H9 (cell line): Measurements from ENCODE around the gene ALAS1. TPM values are rescaled to one million over a fixed set of nuclear protein-coding genes. Genes with fewer than 3 reads are reported as not detected.

ENCODE experiments used
- DNase-seq: peaks from one replicate; pipeline ENCODE4 v3.0.0-alpha.2; 2017
- H2AFZ ChIP-seq: one replicate; pipeline ENCODE4 v1.6.1; 2013; ENCODE audit warnings: mild to moderate bottlenecking, low read length, control low read depth, moderate library complexity
- H2AK5ac ChIP-seq: 2 replicates; pipeline ENCODE4 v1.6.1; 2013; ENCODE audit warnings: low read length, control low read depth, mixed read lengths; ENCODE audit not compliant: insufficient read length
- H2BK120ac ChIP-seq: one replicate; pipeline ENCODE4 v1.6.1; 2013; ENCODE audit warnings: low read depth, mild to moderate bottlenecking, low read length, control low read depth, inconsistent platforms; ENCODE audit not compliant: poor library complexity, severe bottlenecking
- H2BK12ac ChIP-seq: 2 replicates; pipeline ENCODE4 v1.6.1; 2013; ENCODE audit warnings: low read length, control low read depth, mixed read lengths, low read depth; ENCODE audit not compliant: insufficient read length
- H2BK15ac ChIP-seq: 2 replicates; pipeline ENCODE4 v1.6.1; 2013; ENCODE audit warnings: low read depth, low read length, control low read depth
- H2BK20ac ChIP-seq: one replicate; pipeline ENCODE4 v1.6.1; 2013; ENCODE audit warnings: low read depth, mild to moderate bottlenecking, low read length, control low read depth, inconsistent platforms; ENCODE audit not compliant: poor library complexity, severe bottlenecking
- H2BK5ac ChIP-seq: 2 replicates; pipeline ENCODE4 v1.6.1; 2013; ENCODE audit warnings: low read length, control low read depth, mixed read lengths; ENCODE audit not compliant: insufficient read length
- H3K14ac ChIP-seq: 2 replicates; pipeline ENCODE4 v1.6.1; 2013; ENCODE audit warnings: low read length, control low read depth; ENCODE audit not compliant: insufficient read depth
- H3K18ac ChIP-seq: 2 replicates; pipeline ENCODE4 v1.6.1; 2013; ENCODE audit warnings: low read depth, mild to moderate bottlenecking, mixed read lengths, low read length, control low read depth; ENCODE audit not compliant: insufficient read length
- H3K23ac ChIP-seq: 2 replicates; pipeline ENCODE4 v1.6.1; 2013; ENCODE audit warnings: low read length, control low read depth, mixed read lengths, low read depth; ENCODE audit not compliant: insufficient read length
- H3K23me2 ChIP-seq: 2 replicates; pipeline ENCODE4 v1.6.1; 2013; ENCODE audit warnings: low read depth, mild to moderate bottlenecking, mixed read lengths, low read length, control low read depth; ENCODE audit not compliant: insufficient read length, poor library complexity, severe bottlenecking
- H3K27ac ChIP-seq: 2 replicates; pipeline ENCODE4 v1.5.1; 2013; ENCODE audit warnings: low read length, control low read depth, mixed read lengths, low read depth; ENCODE audit not compliant: insufficient read length
- H3K27me3 ChIP-seq: 2 replicates; pipeline ENCODE4 v1.6.1; 2013; ENCODE audit warnings: low read length, control low read depth, inconsistent platforms; ENCODE audit not compliant: insufficient read depth
- H3K4ac ChIP-seq: 2 replicates; pipeline ENCODE4 v1.6.1; 2013; ENCODE audit warnings: low read depth, mild to moderate bottlenecking, control low read depth, inconsistent platforms, low read length, moderate library complexity
- H3K4me1 ChIP-seq: 2 replicates; pipeline ENCODE4 v1.6.1; 2013; ENCODE audit warnings: low read length, control low read depth, inconsistent platforms; ENCODE audit not compliant: insufficient read depth
- H3K4me2 ChIP-seq: 2 replicates; pipeline ENCODE4 v1.6.1; 2013; ENCODE audit warnings: low read length, control low read depth, mixed read lengths; ENCODE audit not compliant: insufficient read length, insufficient read depth
- H3K56ac ChIP-seq: 2 replicates; pipeline ENCODE4 v1.6.1; 2013; ENCODE audit warnings: low read depth, mild to moderate bottlenecking, mixed read lengths, low read length, control low read depth; ENCODE audit not compliant: insufficient read length
- H3K79me1 ChIP-seq: 2 replicates; pipeline ENCODE4 v1.6.1; 2013; ENCODE audit warnings: low read depth, mild to moderate bottlenecking, moderate library complexity, low read length, control low read depth, inconsistent platforms; ENCODE audit not compliant: insufficient read depth, poor library complexity, severe bottlenecking
- H3K79me2 ChIP-seq: 2 replicates; pipeline ENCODE4 v1.6.1; 2013; ENCODE audit warnings: low read length, control low read depth, inconsistent platforms; ENCODE audit not compliant: insufficient read depth
- H3K9ac ChIP-seq: 2 replicates; pipeline ENCODE4 v1.6.1; 2013; ENCODE audit warnings: low read length, control low read depth, mixed read lengths; ENCODE audit not compliant: insufficient read length; ENCODE audit errors: extremely low read depth
- H3K9me3 ChIP-seq: one replicate; pipeline ENCODE4 v1.6.1; 2013; ENCODE audit warnings: low read depth, low read length, inconsistent platforms; ENCODE audit not compliant: control insufficient read depth
- H3T11ph ChIP-seq: one replicate; pipeline ENCODE4 v1.6.1; 2013; ENCODE audit warnings: mild to moderate bottlenecking, low read length, control low read depth, inconsistent platforms
- H4K20me1 ChIP-seq: one replicate; pipeline ENCODE4 v1.6.1; 2013; ENCODE audit not compliant: control insufficient read depth, insufficient read length, insufficient read depth
- H4K5ac ChIP-seq: 2 replicates; pipeline ENCODE4 v1.6.1; 2013; ENCODE audit warnings: low read depth, mild to moderate bottlenecking, mixed read lengths, low read length, control low read depth; ENCODE audit not compliant: insufficient read length
- H4K8ac ChIP-seq: replicated peaks from 2 replicates; pipeline ENCODE4 v1.6.1; 2013; ENCODE audit warnings: low read length, control low read depth, mixed read lengths, low read depth; ENCODE audit not compliant: insufficient read length
- H4K91ac ChIP-seq: 2 replicates; pipeline ENCODE4 v1.6.1; 2013; ENCODE audit warnings: low read depth, mild to moderate bottlenecking, moderate library complexity, mixed read lengths, low read length, control low read depth; ENCODE audit not compliant: insufficient read length
- H3K27ac Mint-ChIP-seq, 3 experiments: 2 replicates in 2 of 3; 3 replicates in 1 of 3; pipeline ENCODE4 v1.8.0; 2020 to 2021; ENCODE audit warnings: mixed read lengths in 3 of 3, mild to moderate bottlenecking in 1 of 3, moderate library complexity in 1 of 3
- H3K27me3 Mint-ChIP-seq: 2 replicates; pipeline ENCODE4 v1.8.0; 2021; ENCODE audit warnings: low read depth, mild to moderate bottlenecking, moderate library complexity, mixed read lengths
- H3K36me3 Mint-ChIP-seq, 3 experiments: 2 replicates in 2 of 3; 3 replicates in 1 of 3; pipeline ENCODE4 v1.8.0; 2020 to 2021; ENCODE audit warnings: low read depth in 3 of 3, mixed read lengths in 3 of 3; ENCODE audit not compliant: insufficient read depth in 1 of 3
- H3K4me1 Mint-ChIP-seq, 2 experiments: 2 replicates each; pipeline ENCODE4 v1.8.0; 2020; ENCODE audit warnings: mixed read lengths in 2 of 2
- H3K4me3 Mint-ChIP-seq, 2 experiments: 2 replicates in 1 of 2; 3 replicates in 1 of 2; pipeline ENCODE4 v1.8.0; 2020 to 2021; ENCODE audit warnings: mild to moderate bottlenecking in 2 of 2, mixed read lengths in 2 of 2, moderate library complexity in 1 of 2
- H3K9me3 Mint-ChIP-seq, 2 experiments: 2 replicates in 1 of 2; 3 replicates in 1 of 2; pipeline ENCODE4 v1.8.0; 2020; ENCODE audit warnings: mild to moderate bottlenecking in 2 of 2, mixed read lengths in 2 of 2, moderate library complexity in 1 of 2
- WGBS: extraction: QIAGEN DNeasy Blood & Tissue Kit; methylation state at CpG from one replicate; pipeline ENCODE4 v1.1.7; 2013; ENCODE audit warnings: missing lambda C conversion rate, low lambda C conversion rate, mixed read lengths; ENCODE audit not compliant: insufficient read length; ENCODE audit errors: extremely low coverage; 5-methylcytosine and 5-hydroxymethylcytosine counted together
- total RNA-seq: library from RNA; stranded (reverse); gene quantifications from 2 replicates; pipeline ENCODE4 v1.2.1, GENCODE V29; 2021
- TF ChIP-seq, protein P1 (sequence below): fragments of 200-600 bp; sonication (generic); conservative IDR thresholded peaks from 3 replicates; pipeline ENCODE4 v1.8.0; 2021; ENCODE audit warnings: antibody characterized with exemption, mild to moderate bottlenecking

The ALAS1 gene
- total RNA-seq, 1 experiment from 2014 or later = 39.1 TPM

GRCh38 chr3:52184690-52185089 lies 13.3 kb upstream of the ALAS1 start:
- no peak overlapping the region for H2BK15ac ChIP-seq
- no peak overlapping the region for H2BK5ac ChIP-seq

More at GRCh38 chr3:52184690-52185089, 13.3 kb upstream of the ALAS1 start:
- H3K14ac ChIP-seq = no peak overlapping the region
- no peak overlapping the region for H2BK120ac ChIP-seq
- H2AFZ ChIP-seq = no peak overlapping the region
- TF ChIP-seq, protein P1, sequence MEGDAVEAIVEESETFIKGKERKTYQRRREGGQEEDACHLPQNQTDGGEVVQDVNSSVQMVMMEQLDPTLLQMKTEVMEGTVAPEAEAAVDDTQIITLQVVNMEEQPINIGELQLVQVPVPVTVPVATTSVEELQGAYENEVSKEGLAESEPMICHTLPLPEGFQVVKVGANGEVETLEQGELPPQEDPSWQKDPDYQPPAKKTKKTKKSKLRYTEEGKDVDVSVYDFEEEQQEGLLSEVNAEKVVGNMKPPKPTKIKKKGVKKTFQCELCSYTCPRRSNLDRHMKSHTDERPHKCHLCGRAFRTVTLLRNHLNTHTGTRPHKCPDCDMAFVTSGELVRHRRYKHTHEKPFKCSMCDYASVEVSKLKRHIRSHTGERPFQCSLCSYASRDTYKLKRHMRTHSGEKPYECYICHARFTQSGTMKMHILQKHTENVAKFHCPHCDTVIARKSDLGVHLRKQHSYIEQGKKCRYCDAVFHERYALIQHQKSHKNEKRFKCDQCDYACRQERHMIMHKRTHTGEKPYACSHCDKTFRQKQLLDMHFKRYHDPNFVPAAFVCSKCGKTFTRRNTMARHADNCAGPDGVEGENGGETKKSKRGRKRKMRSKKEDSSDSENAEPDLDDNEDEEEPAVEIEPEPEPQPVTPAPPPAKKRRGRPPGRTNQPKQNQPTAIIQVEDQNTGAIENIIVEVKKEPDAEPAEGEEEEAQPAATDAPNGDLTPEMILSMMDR = no peak
- no peaks in the 10 kb centered on the region for H3K9me3 ChIP-seq
- no peak overlapping the region for H3K56ac ChIP-seq
- H3K27me3 ChIP-seq = no peaks in the 10 kb centered on the region
- Mint-ChIP-seq H3K4me1 (peaks cover 7 to 14% of the 10 kb centered on the region in 2 experiments), H3K9me3 (no peaks in the 10 kb centered on the region), H3K4me3 (no peak overlapping the region), H3K27me3 (peaks cover 10% of the 10 kb centered on the region), H3K36me3 (no peaks in the 10 kb centered on the region), H3K27ac (no peak overlapping the region)
- no peak overlapping the region for H2AK5ac ChIP-seq
- H3K4ac ChIP-seq = no peak overlapping the region
- H4K20me1 ChIP-seq = no peaks in the 10 kb centered on the region
- no peaks in the 10 kb centered on the region for H3K79me1 ChIP-seq
- no peaks in the 10 kb centered on the region for H3K4me1 ChIP-seq
- no peak for DNase-seq
- H2BK12ac ChIP-seq = no peak overlapping the region
- no peak overlapping the region for H4K5ac ChIP-seq
- no peaks in the 10 kb centered on the region for H3K79me2 ChIP-seq
- no peak overlapping the region for H3T11ph ChIP-seq
- H4K8ac ChIP-seq = no peak overlapping the region
- H4K91ac ChIP-seq = no peak overlapping the region
- H3K27ac ChIP-seq = no peak overlapping the region
- H3K23ac ChIP-seq = no peak overlapping the region
- H3K4me2 ChIP-seq = no peak overlapping the region
- no peak overlapping the region for H3K18ac ChIP-seq
- WGBS = no CpG with 5 or more reads among the region's 8 CpGs
- H3K23me2 ChIP-seq = no peaks in the 10 kb centered on the region
- H2BK20ac ChIP-seq = no peak overlapping the region
- no peak overlapping the region for H3K9ac ChIP-seq
